GM21825 (cell line): ENCODE results near the gene PBOV1.
"Not testable (repeated sequence)": the region's sequence is repeated elsewhere in the genome, so short reads cannot be mapped to it uniquely, and the experiment has no call there.

ENCODE experiments used
- ATAC-seq: cut with Tn5 transposase; IDR thresholded peaks from one replicate; pipeline ENCODE4 v1.9.1; 2021; ENCODE audit warnings: mild to moderate bottlenecking, moderate library complexity; ENCODE audit not compliant: unreplicated experiment

Gene PBOV1

DNA sequence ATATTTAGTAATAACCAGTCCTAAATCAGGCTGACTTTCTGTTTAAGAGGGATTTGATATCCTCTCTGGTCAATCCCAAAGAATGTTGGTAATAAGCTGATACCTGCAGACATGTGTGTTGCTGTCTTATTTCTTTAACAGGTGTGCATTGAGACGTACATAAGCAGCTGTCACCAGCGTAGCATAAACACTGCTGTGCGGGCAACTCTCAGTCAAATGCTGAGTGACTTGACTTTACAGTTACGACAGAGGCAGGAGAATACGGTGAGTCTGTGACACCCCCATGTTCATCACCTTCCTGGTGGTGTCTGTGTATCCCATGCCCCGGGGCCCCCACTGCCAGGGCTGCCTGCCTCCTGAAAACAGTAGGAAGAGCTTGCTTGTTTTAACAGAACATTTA, 20.1 kb upstream of the PBOV1 start:
- ATAC-seq, result no peak

DNA sequence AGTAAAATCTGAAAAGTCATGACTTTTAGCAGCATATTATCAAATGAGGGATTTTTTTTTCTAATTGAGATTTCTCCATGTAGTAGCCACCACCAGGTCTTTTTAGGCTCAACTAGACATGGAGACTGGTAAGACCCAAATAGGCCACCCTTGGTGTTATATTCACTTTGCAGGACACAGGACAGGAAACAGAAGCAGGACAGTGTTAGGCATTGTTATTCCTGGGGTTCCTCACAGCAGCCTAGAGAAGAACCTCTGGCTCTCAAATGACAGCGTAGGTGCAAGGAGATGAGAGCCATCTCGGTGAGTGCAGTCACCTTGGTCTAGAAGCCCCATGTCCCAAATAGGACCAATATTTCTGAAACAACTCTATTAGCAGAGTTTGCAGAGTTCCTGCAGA, 19.2 kb upstream of the PBOV1 start:
- no peak for ATAC-seq

DNA sequence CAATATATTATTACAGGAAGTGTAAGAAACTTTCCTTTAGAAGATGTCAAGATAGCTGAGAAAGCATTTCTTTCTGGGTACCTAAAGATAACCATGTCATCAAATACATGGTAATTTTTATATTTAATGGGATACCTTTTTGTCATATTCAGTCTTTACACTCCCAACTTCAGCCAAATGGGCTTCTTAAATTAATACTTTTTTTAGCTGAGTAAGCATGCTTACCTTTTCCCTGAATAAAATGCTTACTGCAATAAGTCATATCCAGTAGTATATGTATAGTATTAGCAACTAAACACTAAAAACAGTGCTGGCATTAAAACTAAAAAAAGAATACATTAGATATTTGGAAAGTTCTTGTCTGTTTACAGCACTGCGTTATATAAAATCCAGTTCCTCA, 17.4 kb upstream of the PBOV1 start:
- no peak for ATAC-seq

DNA sequence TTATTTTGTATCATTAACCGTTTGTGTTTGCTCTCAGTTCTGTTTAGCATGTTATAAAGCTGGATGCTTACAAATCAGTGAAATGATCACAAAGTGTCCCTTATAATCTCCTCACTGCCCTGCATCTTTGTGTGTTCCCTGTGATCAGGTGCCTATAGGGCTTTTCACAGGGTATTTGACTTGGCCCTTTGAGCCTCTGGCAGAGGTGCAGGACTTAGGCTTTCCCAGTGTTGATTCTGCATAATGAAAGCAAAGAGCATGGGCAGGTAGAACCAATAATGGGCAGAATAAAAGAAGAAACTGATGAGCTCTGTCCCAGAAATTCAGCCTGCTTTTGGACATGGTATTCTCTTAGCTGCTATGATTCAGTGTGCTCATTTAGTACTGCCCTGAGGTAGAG, 16.9 kb upstream of the PBOV1 start:
- ATAC-seq, result no peak

GRCh38 chr6:138234363-138234762, 16.1 kb upstream of the PBOV1 start:
- no peak for ATAC-seq

GRCh38 chr6:138231381-138231886, 13.1 kb upstream of the PBOV1 start:
- no peak for ATAC-seq

GRCh38 chr6:138230759-138231380, 12.6 kb upstream of the PBOV1 start:
- ATAC-seq, result no peak

- no peak for ATAC-seq
Observed at GRCh38 chr6:138230221-138230620, 11.9 kb upstream of the PBOV1 start.

- no peak for ATAC-seq
Observed at GRCh38 chr6:138229663-138230179, 11.4 kb upstream of the PBOV1 start.

DNA sequence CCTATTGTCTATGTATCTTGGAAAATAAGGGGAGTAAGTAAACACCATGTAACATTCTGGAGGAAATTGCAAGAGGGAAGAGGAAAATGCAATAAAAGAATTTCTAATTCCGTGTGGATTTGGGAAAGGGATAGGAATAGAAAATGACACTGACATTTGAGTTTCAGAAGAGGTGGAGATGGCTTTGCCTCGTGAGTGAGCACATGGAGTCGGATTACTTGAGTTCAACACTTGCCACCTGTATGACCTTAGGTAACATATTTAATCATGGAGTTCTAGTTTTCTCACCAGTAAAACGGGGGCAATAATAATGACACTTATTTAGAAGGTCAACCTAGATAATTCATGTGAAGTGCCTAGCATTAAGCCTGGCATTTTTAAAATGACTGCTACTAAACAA, 10.8 kb upstream of the PBOV1 start:
- no peak for ATAC-seq

DNA sequence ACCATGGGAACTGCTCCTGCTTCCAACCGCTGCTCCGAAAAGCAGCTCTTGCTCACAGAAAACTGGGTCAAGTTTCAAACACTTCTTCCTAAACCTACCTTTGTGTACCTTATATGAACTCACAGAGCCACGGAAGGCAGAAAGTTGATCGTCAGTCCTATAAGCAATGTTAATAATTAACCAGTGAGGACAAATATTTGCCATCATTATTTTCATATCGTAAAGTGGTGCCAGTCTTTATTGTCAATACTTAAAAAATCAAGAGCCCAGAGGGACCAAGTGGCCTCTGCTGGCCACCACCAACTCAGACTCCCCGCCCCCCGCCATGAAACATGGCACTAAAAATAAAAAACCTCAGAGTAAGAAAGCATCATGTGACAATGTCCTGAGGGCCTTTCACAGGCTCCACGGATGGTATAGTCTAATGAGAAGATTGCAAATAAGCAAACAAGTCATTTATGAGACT, 9.1 kb upstream of the PBOV1 start:
- ATAC-seq, result no peak

- ATAC-seq, result no peak
Observed at GRCh38 chr6:138226700-138227315, 8.5 kb upstream of the PBOV1 start.

DNA sequence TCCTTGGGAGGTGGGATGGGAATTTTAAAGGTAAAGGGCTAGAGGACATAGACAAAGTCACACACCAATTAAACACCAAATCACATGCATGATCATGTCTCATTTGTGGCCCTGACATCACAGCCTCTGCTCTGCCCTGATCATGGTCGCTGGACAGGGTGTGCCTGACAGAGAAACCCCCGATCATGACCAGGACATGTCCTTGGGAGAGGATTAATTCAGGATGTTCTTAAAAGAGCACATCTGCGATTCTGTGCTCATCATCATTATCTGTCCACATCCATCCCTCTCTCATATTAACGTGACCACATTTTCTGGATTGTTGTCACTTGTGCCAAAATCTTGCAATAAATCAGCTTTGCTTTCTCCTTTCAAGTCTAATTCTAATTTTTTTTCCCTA, 7.7 kb upstream of the PBOV1 start:
- no peak for ATAC-seq

- ATAC-seq, result no peak
Observed at GRCh38 chr6:138222901-138223546, 4.7 kb upstream of the PBOV1 start.

DNA sequence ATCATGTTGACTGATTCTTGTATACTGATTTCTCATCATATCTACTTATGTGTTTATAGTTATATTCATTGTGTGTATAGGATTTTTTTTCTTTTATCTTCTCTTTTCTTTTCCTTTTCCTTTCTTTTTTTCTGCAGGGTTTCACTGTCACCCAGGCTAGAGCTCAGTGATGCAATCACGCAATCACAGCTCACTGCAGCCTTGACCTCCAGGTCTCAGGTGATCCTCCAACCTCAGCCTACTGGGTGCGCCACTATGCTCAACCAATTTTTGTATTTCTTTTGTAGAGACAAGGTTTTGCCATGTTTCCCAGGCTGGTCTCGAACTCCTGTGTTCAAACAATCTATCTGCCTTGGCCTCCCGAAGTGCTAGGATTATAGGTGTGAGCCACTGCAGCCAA, 1.6 kb upstream of the PBOV1 start:
- ATAC-seq, result no peak

DNA sequence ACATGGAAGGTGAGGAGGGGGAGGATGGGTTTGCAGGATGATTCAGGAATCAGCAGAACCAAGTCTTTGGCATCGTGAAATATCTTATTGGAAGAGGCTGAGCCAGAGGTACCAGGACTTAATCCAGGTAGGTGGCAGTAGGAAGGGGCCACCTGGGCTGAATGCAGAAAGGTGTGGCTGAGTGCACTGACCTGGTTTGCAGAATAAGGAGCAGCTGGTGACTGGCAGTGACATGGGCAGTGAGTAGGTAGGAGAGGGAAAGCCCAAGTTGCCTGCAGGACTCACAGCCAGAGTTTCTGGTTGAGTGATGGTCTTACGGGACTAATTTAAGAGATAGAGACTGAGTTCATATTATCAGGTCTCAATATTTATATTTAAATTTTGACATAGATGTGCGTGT, 1.1 kb upstream of the PBOV1 start:
- no peak for ATAC-seq

- ATAC-seq, result no peak
Observed at GRCh38 chr6:138215093-138215782, 3.1 kb downstream of the PBOV1 start.

DNA sequence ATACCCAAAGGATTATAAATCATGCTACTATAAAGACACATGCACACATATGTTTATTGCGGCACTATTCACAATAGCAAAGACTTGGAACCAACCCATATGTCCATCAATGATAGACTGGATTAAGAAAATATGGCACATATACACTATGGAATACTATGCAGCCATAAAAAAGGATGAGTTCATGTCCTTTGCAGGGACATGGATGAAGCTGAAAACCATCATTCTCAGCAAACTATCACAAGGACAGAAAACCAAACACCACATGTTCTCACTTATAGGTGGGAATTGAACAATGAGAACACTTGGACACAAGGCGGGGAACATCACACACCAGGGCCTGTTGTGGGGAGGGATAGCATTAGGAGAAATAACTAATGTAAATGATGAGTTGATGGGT, 5.8 kb downstream of the PBOV1 start:
- not testable (repeated sequence) for ATAC-seq

DNA sequence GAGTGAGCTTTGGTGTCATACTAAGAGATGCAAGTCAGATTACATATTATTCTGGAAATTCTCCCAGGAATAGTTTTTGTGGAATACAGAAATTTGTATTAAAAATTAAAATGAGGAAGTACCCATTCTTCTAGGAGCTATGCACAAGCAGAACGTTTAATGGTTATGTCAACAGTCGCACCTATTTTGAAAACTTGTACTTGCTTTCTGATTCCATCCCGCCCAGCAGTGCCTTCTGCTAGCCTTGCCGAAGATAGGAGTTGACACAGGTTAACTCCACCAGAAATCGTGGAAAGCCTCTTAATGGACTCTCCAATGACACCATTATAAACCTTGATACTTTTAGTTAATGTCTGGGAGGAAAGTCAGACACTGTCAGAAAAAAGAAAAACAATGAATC, 6.7 kb downstream of the PBOV1 start:
- no peak for ATAC-seq

GRCh38 chr6:138211048-138211581, 7.2 kb downstream of the PBOV1 start:
- ATAC-seq, result no peak

GRCh38 chr6:138206862-138207261, 11.4 kb downstream of the PBOV1 start:
- ATAC-seq, result no peak
